Myocyte (in vitro differentiated cells): Measurements from ENCODE around the gene STXBP4. TPM values are rescaled to one million over a fixed set of nuclear protein-coding genes. Genes with fewer than 3 reads are reported as not detected.

Experiments
- DNase-seq: peaks from one replicate; pipeline ENCODE4 v3.0.0-alpha.2; 2012; ENCODE audit warnings: low read depth
- polyA plus RNA-seq: library from polyadenylated mRNA; unstranded; fragments of >200 nt; gene quantifications from one replicate; pipeline ENCODE4 v1.2.1, GENCODE V29; 2012; ENCODE audit warnings: missing spikeins
- total RNA-seq: library from RNA; depleted of rRNA; stranded (reverse); fragments of >200 nt; gene quantifications from 2 replicates; pipeline ENCODE4 v1.2.3, GENCODE V29; 2014

The STXBP4 gene
- 20.5 and 45.0 TPM in 2 replicates for total RNA-seq
- 3.4 TPM for polyA plus RNA-seq

DNA sequence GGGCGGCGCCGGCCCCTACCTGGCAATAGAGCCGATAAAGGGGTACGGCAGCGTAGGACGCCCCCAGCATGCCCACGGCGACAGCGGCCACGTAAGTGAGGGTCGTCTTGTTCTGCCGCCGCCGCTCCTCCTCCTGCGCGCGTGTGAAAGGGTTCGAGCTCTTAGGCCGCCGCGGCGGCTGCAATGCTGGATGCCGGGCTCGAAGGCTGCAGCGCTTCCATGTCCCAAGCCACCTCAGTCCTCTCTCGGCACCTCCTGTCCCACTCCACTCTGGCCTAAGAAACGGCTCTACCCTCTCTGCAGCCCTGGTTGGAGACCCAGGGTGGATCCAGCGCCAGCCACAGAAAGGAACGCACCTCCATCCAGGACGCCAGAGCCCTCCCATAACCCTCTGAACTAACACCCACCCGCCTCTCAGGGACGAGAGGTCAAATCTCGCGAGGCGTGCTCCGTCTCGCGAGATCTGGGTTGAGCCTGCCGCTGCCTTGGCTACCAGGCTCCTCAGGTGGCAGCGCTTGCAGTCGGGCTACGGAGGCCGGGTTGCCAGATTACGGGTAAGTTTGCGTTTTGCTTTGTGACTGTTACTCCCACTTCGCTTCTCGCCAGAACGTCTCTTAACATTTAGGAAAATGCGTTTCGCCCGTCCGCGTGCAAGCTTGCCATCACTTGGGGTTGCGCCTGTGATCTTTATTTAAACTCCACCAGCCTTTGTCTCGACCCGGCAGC, at the start of gene STXBP4, which contains the start of gene COX11:
Gene STXBP4, plus strand, starts transcription at position 504 of the 726 bp plus-strand sequence. CDS start 17,455 bp downstream, outside the sequence.
Gene COX11, minus strand, starts transcription at position 393 of the 726 bp plus-strand sequence. Its CDS starts 8 bp downstream, at position 385.
- DNase-seq, result peak; percentile 98

DNA sequence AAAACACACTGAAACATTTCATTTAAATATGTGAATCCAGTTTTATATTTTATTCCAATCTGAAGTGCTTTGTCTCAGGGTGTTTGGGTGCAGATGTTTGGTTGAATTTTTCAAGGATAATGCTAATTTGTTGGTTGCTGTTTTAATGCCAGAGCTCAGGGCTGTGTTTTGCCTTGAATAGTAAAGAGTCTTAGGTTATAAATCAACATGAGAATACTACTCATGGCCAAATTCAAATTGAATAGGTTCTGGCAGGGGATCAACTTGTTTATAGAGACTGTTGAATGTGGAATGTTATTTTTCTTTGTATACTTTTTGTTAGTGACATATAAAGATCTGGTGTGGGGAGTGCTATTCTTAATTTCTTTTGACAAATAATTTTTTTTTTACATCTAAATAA, 49.1 kb upstream of the STXBP4 start:
- DNase-seq, result no peak

GRCh38 chr17:54920819-54921218, 47.7 kb upstream of the STXBP4 start:
- DNase-seq, result no peak

- DNase-seq, result peak; percentile 59
Measured at GRCh38 chr17:54924405-54924804, 44.2 kb upstream of the STXBP4 start.

DNA sequence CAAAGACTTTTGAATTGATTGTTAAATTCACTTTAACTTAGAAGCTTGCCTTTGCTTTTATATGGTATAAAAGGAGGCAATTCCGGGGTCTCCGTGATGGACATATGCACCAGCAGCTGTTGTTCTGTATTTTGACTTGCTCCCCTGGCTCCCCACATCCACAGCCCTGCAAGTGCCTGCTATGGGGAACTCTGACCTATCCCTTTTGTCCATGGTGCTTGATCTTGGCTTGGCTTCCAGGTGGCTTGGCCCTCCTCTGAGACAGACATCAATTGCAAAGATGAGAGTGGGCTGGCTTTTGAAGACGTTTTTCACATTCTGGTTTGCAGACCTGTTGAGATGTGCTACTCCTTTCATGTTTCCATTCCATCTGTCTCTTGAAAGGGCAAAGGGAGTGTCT, 41.0 kb upstream of the STXBP4 start:
- DNase-seq, result no peak

GRCh38 chr17:54932711-54933110, 35.9 kb upstream of the STXBP4 start:
- no peak for DNase-seq

- DNase-seq, result no peak
Measured at GRCh38 chr17:54933921-54934320, 34.6 kb upstream of the STXBP4 start.

- no peak for DNase-seq
Measured at GRCh38 chr17:54935471-54935870, 33.1 kb upstream of the STXBP4 start.

- no peak for DNase-seq
Measured at GRCh38 chr17:54937018-54937417, 31.5 kb upstream of the STXBP4 start.

GRCh38 chr17:54937426-54937825, 31.1 kb upstream of the STXBP4 start:
- DNase-seq, result no peak

DNA sequence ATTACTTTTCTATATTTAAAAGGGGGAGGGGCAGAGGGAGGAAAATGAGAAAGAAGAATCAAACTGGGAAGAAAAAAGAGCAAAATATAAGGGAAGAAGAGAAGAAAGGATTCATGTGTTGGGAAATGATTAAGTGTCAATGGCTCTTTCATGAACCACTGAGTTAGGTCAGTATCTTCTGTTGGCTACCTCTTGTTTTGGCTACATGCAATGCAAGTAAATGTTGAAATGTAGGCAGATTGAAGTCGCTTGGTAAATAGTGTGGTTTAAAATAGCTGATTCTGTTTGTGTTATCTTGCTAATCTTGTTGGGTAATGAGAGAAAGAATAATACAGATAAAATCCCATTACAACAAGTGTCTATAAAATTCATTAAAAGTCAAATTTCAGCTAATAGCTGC, 27.3 kb upstream of the STXBP4 start:
- no peak for DNase-seq

GRCh38 chr17:54944796-54945195, 23.8 kb upstream of the STXBP4 start:
- peak; percentile 96 for DNase-seq

DNA sequence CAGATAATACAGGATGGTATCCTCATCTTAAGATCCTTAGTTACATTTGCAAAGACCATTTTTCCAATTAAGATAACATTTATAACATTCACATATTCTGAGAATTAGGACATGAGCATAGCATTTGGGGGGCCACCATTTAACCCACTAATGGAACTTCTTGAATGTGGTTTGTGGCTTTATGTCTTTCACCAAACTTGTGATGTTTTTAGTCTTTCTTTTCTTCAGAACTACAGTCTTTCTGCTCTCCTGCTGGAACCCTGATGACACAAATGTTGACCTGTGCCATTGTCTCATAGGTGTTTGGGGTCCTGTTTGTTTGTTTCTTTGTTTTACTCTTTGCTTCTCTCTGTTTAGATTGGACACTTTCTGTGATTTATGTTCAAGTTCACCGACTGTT, 23.3 kb upstream of the STXBP4 start:
- DNase-seq, result no peak

DNA sequence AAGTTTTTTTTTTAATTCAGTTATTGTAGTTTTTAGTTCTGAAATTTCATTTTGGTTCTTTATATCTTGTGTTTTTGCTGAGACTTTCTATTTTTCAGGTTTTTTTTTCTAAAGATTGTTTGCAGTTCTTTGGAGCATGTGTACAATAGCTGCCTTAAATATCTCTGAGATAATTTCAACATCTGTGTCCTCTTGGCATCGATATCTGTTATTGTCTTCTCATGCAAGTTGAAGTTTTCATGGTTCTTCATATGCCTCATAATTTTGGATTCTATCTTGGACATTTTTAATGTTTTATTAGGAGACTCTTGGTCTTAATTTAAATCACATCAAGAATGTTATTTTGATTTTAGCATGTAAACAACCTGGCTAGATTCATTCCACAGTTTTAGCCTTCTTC, 22.9 kb upstream of the STXBP4 start:
- DNase-seq, result peak; percentile 41

DNA sequence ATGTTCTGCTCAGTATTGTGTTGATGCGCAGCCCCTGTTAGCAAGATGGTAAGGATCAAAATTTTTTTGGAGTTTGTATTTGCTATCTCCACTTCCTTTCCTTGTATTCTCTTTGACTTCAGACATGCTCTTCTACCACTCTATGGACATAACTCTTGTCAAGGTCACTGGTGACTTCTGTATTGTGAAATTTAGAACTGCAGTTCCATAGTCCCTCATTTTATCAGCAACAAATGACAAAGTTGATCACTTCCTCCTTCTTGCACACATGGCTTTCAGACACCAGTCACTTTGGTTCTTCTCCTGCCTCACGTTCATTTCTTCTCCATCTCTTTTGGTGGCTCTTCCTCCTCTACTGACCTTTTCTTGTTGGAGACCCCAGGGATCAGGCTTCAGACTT, 21.2 kb upstream of the STXBP4 start:
- DNase-seq, result no peak

GRCh38 chr17:54948380-54948779, 20.2 kb upstream of the STXBP4 start:
- peak; percentile 97 for DNase-seq

DNA sequence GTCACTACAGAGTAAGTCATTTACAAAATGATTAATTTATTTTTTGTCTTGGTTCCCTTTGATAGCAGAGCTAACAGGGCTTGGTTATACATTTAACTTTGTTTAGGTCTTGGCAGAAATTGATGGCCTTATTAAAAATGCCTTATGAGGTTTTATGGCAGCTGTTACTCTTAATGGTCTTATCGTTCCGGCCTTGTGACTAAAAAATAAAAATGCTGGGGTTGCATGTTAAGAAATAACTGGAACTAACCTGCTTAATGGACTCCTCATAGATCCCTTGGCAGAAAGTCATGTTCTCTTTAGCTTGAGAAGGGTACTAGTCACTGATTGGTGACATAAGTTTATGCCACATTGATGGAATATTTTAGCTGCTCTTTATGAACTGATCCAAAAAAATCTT, 18.4 kb upstream of the STXBP4 start:
- peak; percentile 57 for DNase-seq

GRCh38 chr17:54951286-54951685, 17.3 kb upstream of the STXBP4 start:
- no peak for DNase-seq

DNA sequence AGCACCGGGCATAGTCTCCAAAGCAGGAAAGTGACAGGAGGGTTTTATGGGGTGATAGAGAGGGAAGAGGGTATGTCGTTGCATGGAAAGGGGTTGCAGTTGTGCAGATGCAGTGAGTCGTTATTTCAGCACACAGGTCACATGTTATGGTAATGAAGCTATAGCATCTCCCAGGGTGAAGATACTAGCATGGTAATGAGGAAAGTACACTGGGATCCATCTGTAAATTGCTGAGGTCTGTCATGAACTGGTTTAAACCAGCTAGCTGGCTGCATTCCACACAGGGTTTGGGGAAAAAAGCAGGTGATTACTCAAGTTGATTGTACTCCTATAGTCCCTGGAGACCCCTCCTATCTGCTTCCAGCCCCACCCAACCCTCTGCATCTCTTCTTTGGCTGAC, 11.8 kb upstream of the STXBP4 start:
- DNase-seq, result no peak

DNA sequence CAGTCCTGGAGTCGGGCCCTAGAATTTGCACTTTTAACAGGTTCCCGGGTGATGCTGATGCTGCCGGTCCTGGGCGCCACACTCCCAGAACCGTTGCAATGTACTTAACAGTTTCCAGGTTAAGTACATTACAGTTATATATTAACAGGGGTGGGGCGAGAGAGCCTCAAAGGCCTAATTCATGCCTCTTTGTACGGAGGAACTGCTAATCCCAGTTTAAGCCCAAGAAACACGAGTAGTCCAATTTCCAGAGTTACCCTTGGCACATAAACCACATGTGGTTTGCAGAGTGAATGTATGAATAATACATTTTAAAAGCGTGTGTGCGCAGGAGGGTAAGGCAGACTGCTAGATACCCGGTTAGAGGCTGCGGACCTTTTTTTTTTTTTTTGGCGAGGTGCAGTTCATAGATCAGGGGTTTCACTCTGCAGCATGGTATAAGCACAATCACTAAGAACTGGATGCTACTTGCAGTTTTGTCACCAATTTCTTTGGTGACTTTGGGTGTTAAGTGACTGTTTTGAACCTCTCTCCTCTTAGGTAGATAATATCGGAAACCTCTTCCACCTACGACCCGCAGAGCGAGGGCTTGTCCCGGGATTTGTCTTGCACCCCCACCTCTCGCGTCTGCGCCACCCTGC, 824 bp upstream of the STXBP4 start:
- DNase-seq, result peak; percentile 59

- DNase-seq, result peak; percentile 74
Measured at GRCh38 chr17:54968988-54969332, 395 bp downstream of the STXBP4 start.

DNA sequence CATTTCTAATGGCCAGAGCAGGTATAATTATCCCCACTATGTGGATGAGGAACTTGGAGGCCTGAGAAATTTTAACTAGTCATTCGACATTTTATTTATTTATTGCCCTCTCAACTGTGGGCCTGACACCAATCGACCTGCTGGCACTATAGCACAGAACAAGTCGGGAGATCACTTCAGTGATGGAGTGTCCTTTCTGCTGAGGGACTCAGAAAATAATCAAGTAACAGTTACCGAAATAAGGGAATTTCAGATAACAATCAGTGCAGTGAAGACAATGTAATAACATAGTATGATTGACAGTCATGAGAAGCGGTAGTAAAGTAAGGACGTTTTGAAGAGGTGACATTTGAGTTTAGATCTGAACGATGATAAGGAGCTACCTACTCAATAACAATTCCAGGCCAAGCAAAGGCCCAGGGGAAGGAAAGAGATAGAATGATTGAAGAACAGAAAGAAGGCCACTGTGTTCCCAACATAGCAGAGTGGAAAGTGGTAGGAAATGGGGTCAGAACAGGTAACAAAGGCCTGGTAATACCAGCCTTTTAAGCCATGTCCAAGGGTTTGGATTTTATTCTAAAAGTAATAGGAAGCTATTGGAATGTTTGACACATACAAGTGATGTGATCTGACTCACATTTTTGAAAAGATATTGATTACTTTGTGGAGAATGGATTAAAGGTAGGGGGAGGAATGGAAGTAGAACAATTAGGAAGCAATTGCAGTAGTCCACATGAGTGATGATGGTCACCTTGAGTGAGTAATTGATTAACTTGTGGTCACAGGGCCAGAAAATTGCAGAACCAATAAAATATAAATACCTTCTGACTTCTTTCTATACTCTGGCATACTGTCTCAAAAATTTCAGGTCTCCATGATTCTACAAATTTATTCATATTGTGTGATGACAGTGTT, 1.4 kb downstream of the STXBP4 start:
- no peak for DNase-seq
